Gastrocnemius medialis (tissue), 4 donors: Measurements from ENCODE around the gene C4orf33. TPM values are rescaled to one million over a fixed set of nuclear protein-coding genes. Genes with fewer than 3 reads are reported as not detected.

ENCODE experiments used
- ATAC-seq, 2 donors: fragments of 150-250 bp; one replicate each; pipeline ENCODE4 v1.9.1; 2016
- DNase-seq, 2 donors: peaks; one replicate each; pipeline ENCODE4 v3.0.0-alpha.2; 2019
- H3K27ac ChIP-seq, 4 donors: fragments of 200-600 bp; sonication (generic); 1 replicate in 1 of 4; 2 replicates in 3 of 4; pipeline ENCODE4 v1.5.1; 2016 to 2018; ENCODE audit warnings: mild to moderate bottlenecking in 2 of 4, moderate library complexity in 1 of 4
- H3K27me3 ChIP-seq, 3 donors: fragments of 200-600 bp; sonication (generic) in 2 of 3; 1 replicate in 1 of 3; 2 replicates in 2 of 3; pipeline versions ENCODE4 v1.5.1 to v1.6.0; 2016 to 2019; ENCODE audit warnings: mild to moderate bottlenecking in 1 of 3, moderate library complexity in 1 of 3
- H3K36me3 ChIP-seq, 2 donors: fragments of 200-600 bp; sonication (generic) in 1 of 2; one replicate each; pipeline ENCODE4 v1.5.1; 2017 to 2018
- H3K4me1 ChIP-seq, 2 donors: fragments of 200-600 bp; sonication (generic) in 1 of 2; one replicate each; pipeline ENCODE4 v1.5.1; 2016 to 2017; ENCODE audit warnings: mild to moderate bottlenecking in 2 of 2
- H3K4me3 ChIP-seq, 4 donors: fragments of 200-600 bp; sonication (generic) in 3 of 4; 1 replicate in 1 of 4; 2 replicates in 3 of 4; pipeline ENCODE4 v1.5.1; 2016 to 2019; ENCODE audit warnings: mild to moderate bottlenecking in 2 of 4
- H3K9me3 ChIP-seq, 3 donors: fragments of 200-600 bp; sonication (generic) in 2 of 3; 1 replicate in 1 of 3; 2 replicates in 2 of 3; pipeline ENCODE4 v1.5.1; 2016 to 2019
- POLR2A ChIP-seq, 2 donors: fragments of 450-650 bp; IDR thresholded peaks; one replicate each; pipeline ENCODE4 v1.6.1; 2017; ENCODE audit warnings: antibody characterized with exemption in 2 of 2, mild to moderate bottlenecking in 2 of 2, moderate library complexity in 2 of 2
- in situ Hi-C, 4 donors: fragments of 200-750 bp; cut with MboI; loops; one replicate each; pipeline versions ENCODE4 v1.15.0 to v1.8.0; 2017; ENCODE audit warnings: low sequenced_read_pairs in 4 of 4
- intact Hi-C: fragments of 100-400 bp; cut with DNase I; formaldehyde crosslinking; loops from one replicate; pipeline ENCODE4 v1.15.1; 2023; ENCODE audit warnings: low total_unique reads
- total RNA-seq, 4 donors: library from RNA; depleted of rRNA; stranded (reverse); fragments of >200 nt; gene quantifications; one replicate each; pipeline versions ENCODE4 v1.1.0 to v1.2.3, GENCODE V29; 2016
- TF ChIP-seq, protein P1 (sequence below), 5 experiments: fragments of 450-650 bp in 3 of 5; fragments of 200-600 bp in 2 of 5; sonication (generic) in 2 of 5; IDR thresholded peaks in 4 of 5; conservative IDR thresholded peaks in 1 of 5; 1 replicate in 4 of 5; 2 replicates in 1 of 5; pipeline ENCODE4 v1.5.1; 2016 to 2019; ENCODE audit warnings: antibody characterized with exemption in 5 of 5, mild to moderate bottlenecking in 3 of 5, moderate library complexity in 3 of 5

C4orf33 gene
- total RNA-seq, 4 donors from 2014 or later, result 0.53 to 2.2 (median 1.7) TPM

DNA sequence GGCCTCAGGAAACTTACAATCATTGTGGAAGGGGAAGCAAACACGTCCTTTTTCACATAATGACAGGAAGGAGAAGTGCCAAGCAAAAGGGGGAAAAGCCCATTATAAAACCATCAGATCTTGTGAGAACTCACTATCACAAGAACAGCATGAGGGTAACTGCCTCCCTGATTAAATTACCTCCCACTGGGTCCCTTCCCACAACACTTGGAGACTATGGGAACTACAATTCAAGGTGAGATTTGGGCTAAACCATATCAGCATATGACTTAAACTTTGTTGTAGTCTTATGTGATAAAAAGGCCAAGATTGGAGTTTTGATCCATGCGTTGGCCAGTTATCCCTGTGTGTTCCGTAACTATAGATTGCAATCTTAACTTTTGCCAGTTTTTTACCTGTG lies 68.3 kb downstream of the C4orf33 start:
- Histone ChIP-seq H3K27me3 (no peaks in the 10 kb centered on the region), H3K4me3 (no peak overlapping the region), H3K27ac (no peak overlapping the region), H3K4me1 (no peaks in the 10 kb centered on the region), H3K9me3 (no peaks in the 10 kb centered on the region), H3K36me3 (no peaks in the 10 kb centered on the region)
- DNase-seq, result no peak
- in situ Hi-C loops, result no loop called here
- TF ChIP-seq POLR2A (IDR thresholded peaks at IDR 0.05), result no peak
- TF ChIP-seq, protein P1, sequence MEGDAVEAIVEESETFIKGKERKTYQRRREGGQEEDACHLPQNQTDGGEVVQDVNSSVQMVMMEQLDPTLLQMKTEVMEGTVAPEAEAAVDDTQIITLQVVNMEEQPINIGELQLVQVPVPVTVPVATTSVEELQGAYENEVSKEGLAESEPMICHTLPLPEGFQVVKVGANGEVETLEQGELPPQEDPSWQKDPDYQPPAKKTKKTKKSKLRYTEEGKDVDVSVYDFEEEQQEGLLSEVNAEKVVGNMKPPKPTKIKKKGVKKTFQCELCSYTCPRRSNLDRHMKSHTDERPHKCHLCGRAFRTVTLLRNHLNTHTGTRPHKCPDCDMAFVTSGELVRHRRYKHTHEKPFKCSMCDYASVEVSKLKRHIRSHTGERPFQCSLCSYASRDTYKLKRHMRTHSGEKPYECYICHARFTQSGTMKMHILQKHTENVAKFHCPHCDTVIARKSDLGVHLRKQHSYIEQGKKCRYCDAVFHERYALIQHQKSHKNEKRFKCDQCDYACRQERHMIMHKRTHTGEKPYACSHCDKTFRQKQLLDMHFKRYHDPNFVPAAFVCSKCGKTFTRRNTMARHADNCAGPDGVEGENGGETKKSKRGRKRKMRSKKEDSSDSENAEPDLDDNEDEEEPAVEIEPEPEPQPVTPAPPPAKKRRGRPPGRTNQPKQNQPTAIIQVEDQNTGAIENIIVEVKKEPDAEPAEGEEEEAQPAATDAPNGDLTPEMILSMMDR (IDR thresholded peaks at IDR 0.05 in 4 of 5, conservative IDR thresholded peaks at IDR 0.05 in 1 of 5), result no peak
- ATAC-seq, result no peak
- intact Hi-C loops, result no loop called here

Other genes starting within 250 kb of the C4orf33 start
- gene SCLT1, start 2.6 kb upstream of the C4orf33 start, total RNA-seq, result 1 to 10 TPM; 1.0 to 4.1 (median 1.8) TPM